Measurements from ENCODE around the gene PITX2.

Gene PITX2

DNA sequence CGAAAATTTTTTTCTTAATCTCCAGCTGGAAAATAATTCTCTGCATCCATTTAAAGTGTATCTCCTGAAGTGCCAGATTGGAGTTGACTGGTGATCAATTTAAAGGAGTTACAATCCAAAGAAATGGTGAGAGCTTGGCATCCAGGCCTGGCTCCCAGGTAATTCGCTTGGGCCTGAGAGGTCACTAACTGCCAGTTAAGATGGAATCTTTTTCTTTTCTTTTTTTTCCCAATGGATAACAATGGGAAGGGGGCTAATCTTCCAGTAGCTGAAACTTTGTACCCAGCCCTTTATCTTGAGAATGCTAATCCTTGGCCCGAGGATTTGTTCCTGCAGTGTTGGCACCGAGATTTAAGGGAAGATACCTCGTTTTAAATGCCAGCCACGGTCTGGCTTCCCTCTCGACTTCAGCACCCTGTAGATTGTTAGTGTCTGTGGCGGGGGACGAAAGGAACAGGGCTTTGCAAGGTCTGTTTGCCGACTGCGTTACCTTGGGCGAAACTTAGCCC, 13.3 kb upstream of the PITX2 start:
- no peak for DNase-seq

DNA sequence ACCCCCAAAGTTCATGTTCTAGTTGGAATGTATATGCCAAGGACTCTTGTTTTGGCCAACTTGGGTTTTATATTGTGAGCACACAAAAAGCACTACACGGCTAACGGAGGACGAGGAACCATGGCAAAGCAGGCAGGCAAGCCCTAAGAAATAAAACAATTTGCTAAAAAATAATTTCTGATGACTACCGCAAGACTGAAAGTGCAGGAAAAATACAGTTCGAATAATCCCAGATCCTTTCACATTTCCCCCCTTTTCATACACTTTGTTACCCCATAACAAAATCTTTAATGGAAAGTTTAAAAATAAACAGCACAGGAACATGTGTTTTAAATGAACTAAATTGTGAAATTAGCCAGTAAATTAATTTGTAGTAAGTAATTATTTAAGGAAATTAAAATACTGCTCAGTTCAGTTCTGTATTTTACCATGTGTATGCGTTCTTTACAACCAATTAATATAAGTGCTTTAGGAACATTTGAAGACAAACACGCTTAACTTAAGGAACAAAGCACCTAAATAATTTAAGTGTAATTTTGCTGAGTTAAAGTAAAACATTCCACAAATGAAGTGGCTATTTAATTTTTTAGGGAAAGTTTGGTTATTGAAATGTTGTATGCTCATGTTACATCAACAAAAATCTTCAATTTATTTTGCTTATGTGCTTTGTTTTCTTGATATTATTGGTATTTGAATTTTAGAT, 12.4 kb upstream of the PITX2 start:
- no peak for DNase-seq

DNA sequence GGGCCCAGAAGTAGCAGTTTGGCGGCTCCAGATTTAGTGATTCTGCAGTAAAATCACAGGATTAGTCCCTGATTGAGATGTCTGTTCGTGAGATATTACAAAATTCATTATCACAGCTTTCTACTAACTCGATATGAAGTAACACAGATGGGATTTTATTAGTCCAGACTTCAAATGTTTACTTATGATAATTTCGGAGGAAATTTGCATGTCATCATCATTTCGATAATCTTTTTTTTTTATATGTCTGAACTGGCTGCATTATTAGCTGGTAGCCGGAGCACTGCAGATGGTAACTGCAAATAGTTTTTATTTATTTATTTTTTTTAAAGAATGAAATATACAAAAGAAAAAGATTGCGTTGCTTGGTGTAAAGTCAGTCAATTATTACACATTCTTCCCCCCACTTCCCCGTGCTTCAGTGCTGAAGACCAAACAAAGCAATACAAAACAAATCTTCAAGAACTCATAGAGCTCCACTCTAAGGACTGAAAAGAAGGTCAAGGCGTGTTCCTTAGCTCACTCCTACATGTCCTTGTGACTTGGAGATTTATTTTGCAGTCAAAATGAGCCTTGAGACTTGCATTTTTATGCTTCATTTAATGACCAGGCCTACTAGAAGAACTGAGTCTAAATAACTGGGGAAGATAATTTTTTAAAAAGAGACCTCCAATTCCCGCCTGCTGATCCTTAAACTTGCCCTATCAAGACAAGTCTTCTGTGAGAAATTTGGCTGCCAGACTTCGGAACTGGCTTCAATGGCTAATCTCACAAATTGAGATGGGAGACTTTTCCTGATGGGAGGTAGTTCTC, 11.7 kb upstream of the PITX2 start:
- DNase-seq, result no peak

DNA sequence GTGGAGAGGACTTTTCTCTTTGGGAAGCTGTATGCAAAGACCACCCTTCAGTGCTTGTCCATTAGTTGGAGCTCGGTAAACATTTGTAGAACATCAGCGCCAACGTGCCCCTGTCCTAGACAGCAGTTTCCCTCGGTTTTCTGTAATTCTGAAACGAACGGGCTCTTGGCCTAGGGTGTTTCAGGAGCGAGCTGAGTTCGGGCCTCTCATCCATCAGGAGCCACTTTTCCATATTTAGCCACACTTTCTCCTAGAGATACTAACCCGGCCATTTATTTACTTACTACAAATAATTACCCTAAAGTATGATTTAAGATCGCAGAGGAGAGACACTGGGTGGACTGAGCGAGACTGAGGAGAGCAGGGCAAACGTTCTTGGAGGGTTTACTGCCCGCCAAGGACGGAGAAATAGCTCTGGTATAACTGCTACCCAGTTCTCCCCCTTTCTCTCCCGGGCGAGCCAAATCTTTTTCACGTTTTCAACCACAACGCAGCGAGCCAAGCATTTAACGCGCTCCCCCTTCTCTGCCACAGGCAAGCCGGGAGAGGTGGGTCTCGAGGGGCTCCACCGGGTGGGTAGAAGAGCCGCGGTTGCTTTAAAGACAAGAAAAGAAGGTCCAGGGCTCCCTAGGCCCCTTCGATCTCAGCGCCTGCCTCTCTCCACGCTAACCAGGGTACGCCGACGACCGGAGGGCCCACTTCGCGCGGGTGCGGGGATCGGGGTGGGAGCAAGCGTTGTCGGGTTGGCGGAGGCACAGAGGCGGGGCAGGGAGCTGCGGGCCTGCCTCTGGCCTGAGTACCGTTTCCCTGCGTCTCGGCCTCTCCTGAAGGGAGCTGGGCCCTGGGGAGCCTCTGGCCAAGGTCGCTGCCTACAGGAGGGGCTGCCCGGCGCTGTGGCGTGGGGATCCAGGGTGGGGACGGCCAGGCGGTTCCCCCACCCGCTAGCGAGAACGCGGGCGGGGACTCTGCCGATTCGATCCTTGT, 10.8 kb upstream of the PITX2 start:
- DNase-seq, result no peak

DNA sequence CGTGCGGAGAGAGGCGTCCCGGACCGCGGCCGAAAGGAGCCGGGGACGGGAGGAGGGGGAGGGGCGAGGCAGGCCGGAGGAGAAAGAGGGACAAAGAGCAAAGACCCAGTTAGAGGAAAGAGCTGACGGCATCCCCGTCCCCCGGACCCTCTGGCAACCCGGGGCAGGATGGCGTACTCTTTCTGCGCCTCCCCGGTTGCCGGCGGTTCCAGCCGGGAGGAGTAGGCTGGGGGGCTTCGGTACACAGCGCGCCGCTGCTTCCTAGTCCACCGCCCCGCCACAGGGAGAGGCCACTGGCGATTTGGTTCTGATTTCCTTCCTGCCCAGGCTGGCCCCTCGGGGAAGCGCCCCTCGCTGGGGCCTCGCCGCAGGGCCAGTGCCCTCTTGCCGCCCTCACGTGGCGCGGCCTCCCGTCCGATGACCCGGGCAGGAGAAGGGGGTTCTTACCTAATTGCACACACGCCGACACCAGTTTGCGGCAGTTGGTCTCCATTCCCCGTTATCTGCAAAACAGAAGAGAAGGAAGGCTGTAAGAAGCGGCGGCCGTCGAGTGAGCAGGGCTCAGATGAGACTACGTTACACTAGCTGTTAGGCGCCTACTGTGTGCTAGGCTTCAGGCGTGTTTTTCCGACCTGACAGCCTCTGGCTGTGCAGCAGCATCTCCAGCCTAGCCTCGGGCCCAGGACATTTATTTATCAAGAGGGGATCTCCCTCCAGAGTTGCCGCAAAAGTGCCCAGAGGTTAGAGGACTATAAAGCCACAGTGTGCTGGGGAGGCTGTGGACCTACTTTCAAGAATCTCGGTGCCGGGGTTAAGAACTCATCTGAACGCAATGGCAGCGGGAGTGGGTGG, 9.9 kb upstream of the PITX2 start:
- no peak for DNase-seq

DNA sequence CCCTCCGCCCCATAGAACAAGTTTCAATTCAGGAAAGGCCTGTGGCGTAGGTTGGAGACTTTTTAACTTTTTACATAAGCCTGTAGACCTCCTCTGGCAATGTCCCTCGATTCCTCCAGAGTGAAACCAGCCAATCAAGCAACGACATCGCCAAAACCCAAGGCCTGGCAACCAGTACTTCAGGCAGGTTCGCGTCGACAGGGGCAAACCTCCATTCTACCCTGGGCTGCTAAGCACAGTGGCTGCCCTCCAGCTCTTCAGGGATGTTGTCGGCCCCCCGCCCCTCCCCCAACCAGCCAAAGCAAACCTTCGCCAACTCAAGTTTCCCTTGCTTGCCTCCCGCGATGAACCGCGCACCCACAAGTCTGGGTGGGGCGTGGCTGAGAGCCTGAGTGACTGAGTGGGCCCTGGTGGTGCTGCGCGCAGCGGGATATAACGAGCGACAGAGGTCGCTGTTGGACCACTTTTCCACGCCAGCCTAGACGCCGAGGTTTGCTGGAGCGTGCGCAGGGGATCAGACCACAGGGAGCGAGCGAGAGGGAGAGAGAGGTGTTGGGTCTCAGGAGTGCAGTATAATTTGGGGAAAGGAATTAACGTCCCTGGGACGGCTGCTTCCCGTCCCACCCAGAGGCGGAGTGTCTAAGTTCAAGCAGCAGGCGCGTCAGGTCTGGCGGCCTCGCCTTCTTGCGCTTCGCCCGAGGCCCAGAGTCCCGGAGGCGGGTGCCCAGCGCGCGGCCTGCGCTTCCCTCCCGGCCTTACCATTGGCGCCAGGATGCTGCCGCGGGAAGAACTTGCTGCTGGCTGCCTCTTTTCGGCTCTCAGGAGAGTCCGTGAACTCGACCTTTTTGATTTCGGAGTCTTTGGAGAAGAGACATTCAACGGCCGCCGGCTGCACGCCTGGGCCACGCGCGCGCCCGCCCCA, 9.0 kb upstream of the PITX2 start:
- DNase-seq, result no peak

DNA sequence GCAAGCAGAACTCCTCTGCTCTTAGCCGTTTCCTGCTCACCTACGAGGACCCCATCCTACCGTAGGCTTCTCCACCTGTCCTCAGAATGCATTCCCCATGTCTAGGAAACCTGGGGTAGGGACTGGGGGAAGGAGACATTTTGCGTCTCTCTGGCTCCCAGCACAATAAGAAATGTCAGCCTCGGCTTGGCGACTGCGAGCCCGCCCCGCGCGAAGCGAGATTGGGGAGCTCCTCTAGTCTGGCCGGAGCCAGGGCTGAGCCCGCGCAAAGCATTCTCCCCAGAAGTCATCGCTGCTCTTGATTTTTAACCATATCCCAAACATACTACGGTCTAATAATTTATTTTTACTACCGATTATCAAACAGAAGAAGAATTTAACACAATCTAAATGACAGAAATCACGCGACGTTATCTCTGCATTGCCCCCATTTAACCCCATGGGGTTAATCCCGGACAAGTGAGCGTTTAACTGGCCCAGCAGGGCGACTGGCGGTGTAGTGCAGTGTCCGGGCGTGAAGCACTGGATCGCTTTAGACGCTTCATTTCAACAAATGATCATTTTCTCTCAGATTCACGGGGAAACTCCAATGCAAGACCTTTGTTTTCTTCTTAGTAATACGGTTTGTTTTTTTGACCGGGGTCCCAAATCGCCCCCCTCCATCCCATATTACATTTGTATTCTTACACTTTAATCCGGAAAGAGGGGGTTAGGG, 8.0 kb upstream of the PITX2 start:
- DNase-seq, result no peak

DNA sequence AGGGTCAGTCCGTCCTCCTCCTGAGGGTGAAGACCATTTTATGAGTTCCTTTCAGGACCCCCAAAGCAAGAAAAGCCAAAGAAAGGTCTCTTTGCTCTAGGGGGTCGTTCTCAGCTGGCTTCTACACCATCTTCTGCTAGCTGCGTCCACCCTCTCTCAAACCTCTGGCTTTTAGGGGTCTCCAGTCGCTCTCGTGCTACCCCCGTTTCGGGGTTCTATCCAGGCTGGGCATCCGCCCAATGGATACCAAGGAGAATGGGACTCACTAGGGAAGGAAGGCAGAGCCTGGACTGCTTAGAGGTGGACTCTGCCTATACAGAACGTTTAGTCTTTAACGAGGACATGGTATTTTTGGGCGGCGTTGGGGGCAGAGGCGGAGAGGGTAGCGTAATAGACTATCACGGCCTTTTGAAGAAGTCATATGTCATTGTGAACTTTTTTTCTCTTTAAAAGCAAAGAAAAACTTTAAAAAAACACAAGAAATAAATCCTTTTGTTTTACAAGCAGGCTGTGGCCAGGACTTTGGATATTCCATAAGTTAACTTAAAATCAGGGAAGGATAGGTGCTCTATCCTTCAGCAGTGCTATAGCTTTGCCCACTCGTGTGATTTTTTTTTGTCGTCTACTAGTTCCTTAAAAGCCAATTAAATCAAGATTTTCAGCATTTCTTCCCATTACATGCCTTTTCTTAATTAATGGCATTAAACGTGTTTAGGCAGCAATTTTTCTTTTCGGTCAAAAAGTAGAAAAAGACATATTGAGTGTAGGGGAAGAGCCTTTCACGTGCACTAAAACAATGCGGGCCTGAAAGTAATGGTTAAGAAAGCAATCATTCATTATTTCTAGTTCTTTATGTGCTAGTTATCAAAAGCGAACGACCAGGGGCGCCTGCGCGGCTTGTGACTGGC, 7.2 kb upstream of the PITX2 start:
- DNase-seq, result no peak

DNA sequence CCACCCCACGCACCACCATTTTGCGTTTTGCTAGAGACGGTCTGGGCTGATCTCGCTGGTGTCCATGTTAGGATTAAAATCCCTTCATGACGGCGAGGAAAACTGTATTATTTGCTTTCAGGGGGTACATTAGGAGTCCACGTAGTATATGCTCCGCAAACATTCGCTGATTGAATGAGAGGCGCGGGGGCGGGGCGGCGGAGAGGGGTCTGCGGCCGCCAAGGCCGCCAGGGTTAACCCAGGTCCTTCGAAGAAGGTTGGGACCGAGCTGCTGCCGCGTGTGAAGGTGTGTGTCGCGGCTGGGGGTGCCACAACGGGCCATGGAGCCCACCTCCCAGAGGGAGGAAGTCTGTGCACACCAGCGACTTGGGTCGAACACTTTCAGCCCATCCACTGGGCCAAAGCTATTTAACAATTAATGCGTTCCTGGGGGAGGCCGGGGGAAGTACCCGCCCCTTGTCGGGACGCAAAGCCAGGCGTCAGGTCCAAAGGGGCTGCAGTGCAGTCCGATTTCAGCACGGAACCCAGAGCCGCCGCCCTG, 6.4 kb upstream of the PITX2 start:
- DNase-seq, result no peak

DNA sequence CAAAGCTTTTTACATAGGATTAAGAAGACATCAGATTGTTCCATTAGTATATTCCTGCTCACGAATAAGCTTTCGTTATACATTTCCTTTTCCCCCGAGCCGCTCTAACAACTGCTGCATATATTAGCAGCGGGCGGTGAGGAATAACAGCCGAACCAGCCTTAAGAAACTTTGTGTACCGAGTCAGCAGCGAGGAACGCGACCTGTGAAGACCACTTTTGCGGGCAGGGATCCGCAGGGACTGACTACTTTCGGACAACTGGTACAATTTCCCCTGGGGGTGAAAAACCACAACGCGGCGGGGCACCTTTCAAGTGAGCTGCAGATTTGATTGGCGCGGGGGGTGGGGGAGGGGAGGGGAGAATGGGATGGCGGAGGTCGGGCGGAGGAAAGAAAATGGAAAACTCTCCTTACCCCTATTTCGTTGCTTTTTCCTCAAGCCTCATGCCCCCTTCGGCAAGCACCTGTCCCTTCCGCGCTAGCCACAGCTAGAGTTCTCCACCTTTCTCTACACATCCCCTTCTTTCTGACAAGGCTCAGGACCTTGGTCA, 5.9 kb upstream of the PITX2 start:
- no peak for DNase-seq

DNA sequence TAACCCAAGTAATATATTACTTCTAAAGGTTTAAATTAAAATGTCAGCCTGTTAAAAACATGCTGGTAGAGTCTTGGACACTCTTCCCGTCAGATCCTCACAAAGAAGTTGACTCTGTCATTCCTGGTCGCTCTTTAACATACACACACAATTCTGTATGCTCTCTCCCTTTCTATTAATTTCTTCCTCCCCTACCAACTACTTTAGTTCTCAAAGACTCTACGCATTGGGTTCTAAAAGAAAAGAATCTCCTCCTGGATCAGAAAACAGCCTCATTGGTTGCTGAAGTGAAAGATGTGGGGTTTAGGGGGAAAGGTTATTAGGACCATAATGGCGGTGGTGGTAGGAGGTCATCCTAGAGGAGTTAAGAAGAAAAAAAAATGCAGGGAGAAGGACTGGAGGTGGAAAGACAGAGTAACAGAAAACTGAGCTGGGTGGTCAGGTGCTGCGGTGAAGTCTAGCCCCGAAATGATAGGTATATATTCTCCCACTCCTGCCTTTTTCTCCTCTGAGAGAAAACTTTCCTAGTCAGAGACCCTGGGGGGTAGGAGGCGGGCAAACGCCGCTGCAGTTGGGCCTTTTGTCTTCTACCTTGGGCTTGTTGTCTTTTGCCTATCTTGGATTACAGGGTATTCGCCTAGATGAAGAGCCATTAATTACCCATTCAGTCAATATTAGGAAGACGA, 5.2 kb upstream of the PITX2 start:
- DNase-seq, result no peak

DNA sequence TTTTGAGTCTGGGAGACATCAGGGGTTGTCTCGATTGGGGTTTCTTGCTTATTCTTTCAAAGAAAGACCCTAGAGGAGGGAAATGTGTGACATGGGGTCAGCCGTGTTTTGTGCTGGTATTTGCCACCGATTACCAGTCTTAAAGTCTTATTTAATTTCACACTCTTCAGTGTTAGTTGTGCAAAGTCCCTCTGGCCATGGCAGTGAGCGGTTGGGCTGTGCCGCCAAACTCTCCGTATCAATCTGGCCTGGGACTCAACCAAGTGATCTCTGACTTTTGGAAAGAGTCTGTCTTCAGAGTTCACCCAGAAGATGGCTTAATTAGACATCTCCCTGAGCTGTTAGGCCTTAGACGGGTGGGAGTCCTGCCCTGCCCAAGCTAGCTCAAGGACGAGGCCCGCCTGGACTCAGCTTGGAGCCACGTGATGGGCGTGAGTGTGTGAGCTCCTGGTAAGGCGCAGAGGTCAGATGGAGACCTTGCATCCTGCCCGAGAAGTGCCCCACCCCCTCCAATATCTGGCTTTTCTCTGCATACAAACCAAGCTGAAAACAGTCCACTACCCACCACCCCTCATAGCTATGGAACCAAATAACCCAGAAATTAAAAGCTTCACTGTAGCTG, 3.8 kb upstream of the PITX2 start:
- DNase-seq, result no peak

DNA sequence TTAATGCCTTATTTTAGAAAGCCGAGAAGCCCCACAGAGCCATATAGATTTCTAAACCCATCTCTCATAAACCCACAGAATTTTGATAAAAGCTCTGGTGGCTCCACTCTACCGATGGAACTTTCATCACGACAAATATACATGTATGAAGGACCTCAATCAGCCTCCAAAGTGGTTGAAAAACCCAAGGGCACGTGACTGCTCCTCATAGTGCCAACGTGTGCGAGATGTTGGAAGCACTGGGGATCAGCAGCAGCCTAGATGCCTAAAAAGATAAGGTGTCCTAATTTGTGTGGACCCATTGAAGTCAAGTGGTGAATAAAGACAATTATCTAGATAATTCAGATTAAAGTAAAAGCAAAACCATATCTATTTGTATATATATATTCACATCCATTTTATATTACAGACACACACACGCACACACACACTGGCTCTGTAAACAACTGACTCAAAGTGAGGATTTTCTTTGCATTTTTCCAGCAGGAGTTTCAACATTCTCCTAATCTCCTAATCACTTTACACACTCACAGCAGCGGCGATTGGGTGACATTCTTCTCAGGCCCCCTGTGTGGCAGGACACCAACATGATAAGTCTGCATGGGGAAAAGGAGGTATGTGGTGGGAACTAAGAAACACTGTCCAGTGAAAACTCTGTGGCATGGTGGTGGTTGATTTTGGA, 2.8 kb upstream of the PITX2 start:
- DNase-seq, result no peak

DNA sequence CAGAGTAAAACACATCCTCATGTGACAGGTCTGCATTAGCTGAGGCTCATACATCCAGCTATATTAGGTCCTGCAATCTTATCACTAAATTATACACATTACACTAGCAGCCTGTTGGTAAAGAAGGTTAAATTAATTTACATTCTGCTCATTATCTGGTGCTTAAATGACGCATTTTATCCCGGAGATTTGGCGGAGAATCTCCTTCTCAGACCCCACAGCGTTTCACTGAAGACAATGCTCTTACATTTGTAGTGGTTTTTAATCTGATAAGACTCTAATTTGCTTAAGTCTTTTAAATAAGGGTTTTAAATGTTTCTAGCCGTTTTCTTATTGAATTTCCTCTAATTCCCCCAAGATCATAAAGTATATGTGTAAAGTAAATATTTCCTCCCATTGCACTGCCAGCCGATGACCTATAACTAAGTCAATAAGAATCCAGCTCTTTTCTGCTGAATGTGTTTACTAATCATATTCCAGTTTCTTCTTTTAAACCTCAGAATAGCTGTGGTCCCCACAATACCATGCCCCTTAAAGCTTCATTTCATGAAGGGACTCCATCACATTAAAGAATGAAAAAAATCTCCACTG, 2.1 kb upstream of the PITX2 start:
- no peak for DNase-seq

DNA sequence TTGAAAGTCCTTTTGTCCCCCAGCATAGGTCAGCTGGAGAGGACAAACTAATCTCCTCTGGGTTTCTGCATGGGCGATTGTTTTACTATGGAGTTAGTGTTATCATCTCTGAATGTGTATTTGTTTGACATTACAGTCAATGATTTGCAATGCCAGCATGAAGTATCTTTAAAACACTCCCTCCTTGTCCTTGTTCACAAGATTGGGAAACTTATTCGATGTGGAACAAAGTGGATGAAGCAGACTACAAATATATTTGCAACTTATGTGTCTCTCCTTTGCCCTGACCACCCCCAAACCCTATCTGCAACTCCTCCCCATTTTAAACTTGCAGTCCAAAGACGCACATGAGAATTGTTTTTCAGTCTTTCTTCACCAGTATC, 1.5 kb upstream of the PITX2 start:
- DNase-seq, result no peak

DNA sequence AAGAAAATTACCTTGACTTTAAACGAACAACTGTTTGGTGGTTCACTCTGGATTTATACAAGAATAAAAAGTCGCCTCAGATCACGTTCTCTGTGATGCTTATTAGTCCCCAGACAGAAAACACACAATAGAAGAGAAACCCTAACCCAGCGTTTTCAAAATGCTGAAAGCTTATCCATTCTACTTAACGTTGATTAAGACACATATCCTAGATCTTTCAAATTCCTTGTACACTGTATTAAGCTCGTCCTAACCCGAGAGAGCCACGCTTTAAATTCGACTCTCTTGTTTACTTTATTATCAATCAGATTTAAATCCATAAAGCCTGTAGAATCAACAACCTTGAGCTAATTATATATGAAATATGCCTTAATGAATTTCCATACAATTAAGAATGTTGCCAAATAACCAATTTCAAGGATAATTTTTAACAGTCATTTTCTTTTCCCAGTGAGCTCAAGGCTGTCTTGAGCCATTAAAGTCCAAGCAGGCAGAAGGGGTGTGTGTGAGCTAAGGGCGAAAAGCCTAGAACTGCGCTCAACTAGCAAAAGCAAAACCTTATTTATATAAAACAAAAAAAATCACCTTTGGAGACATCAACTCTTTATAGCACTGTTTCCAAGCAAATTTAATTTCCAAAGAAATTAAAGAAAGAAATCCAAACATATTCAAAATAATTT, 981 bp upstream of the PITX2 start:
- DNase-seq, result no peak
